SK-N-SH (cell line): ENCODE results near the gene EXOC4. TPM values are rescaled to one million over a fixed set of nuclear protein-coding genes. Genes with fewer than 3 reads are reported as not detected.

Experiments used
- CTCF ChIA-PET: fragments of 300-600, 350-600 bp; formaldehyde crosslinking; extraction: SDS; loops from one replicate; lab custom pipeline; 2021; lab: Yijun Ruan, JAX
- POLR2A ChIA-PET: fragments of 350-600 bp; sonication (Branson Sonifier 250); formaldehyde crosslinking; extraction: SDS; loops from one replicate; lab custom pipeline; 2020; ENCODE audit warnings: antibody characterized with exemption, inconsistent platforms; lab: Yijun Ruan, JAX
- DNase-seq: peaks from one replicate; pipeline ENCODE4 v3.0.0; 2012
- H2AFZ ChIP-seq: fragments of 200-600 bp; sonication (generic); 2 replicates; pipeline ENCODE4 v1.8.1; 2016; ENCODE audit warnings: antibody characterized with exemption, mild to moderate bottlenecking, low read depth
- H3F3A ChIP-seq: fragments of 200-600 bp; sonication (generic); replicated peaks from 2 replicates; pipeline ENCODE3; 2016; ENCODE audit warnings: antibody characterized with exemption, mild to moderate bottlenecking; ENCODE audit not compliant: insufficient read depth
- H3K27ac ChIP-seq, 2 experiments: fragments of 200-500 bp in 1 of 2; fragments of 200-600 bp in 1 of 2; sonication (Bioruptor generic) in 1 of 2; sonication (generic), shearing (Covaris generic) in 1 of 2; 2 replicates each; pipeline versions ENCODE4 v1.5.1 to v1.6.1; 2014 to 2016; ENCODE audit warnings: low read depth in 2 of 2, inconsistent platforms in 1 of 2, low read length in 1 of 2, mild to moderate bottlenecking in 1 of 2, mixed read lengths in 1 of 2
- H3K27me3 ChIP-seq: fragments of 200-600 bp; sonication (generic), shearing (Covaris generic); 2 replicates; pipeline ENCODE4 v1.6.1; 2016; ENCODE audit warnings: mixed run types; ENCODE audit not compliant: insufficient read depth
- H3K36me3 ChIP-seq, 2 experiments: fragments of 200-500 bp in 1 of 2; fragments of 200-600 bp in 1 of 2; sonication (Bioruptor generic) in 1 of 2; sonication (generic) in 1 of 2; replicated peaks in 1 of 2; 2 replicates each; pipeline versions ENCODE3 to v1.5.1; 2014 to 2016; ENCODE audit warnings: low read length in 1 of 2, mild to moderate bottlenecking in 1 of 2; ENCODE audit not compliant: insufficient read depth in 2 of 2, control insufficient read depth in 1 of 2
- H3K4me1 ChIP-seq, 2 experiments: fragments of 200-500 bp in 1 of 2; fragments of 200-600 bp in 1 of 2; sonication (Bioruptor generic) in 1 of 2; sonication (generic), shearing (Covaris generic) in 1 of 2; 2 replicates each; pipeline versions ENCODE4 v1.5.1 to v1.6.1; 2014 to 2016; ENCODE audit warnings: low read depth in 1 of 2, low read length in 1 of 2, mixed run types in 1 of 2; ENCODE audit not compliant: insufficient read depth in 2 of 2, control insufficient read depth in 1 of 2
- H3K4me2 ChIP-seq: fragments of 200-600 bp; sonication (generic), shearing (Covaris generic); 2 replicates; pipeline ENCODE4 v1.6.1; 2017; ENCODE audit warnings: mixed run types
- H3K4me3 ChIP-seq, 2 experiments: fragments of 200-500 bp in 1 of 2; fragments of 200-600 bp in 1 of 2; sonication (Bioruptor generic) in 1 of 2; sonication (generic), shearing (Covaris generic) in 1 of 2; 2 replicates each; pipeline versions ENCODE4 v1.5.1 to v1.8.1; 2014 to 2016; ENCODE audit warnings: low read depth in 2 of 2, inconsistent platforms in 1 of 2, low read length in 1 of 2, mild to moderate bottlenecking in 1 of 2, mixed read lengths in 1 of 2, moderate library complexity in 1 of 2
- H3K79me2 ChIP-seq: fragments of 200-600 bp; sonication (generic); 2 replicates; pipeline ENCODE4 v1.8.1; 2017; ENCODE audit warnings: mild to moderate bottlenecking; ENCODE audit not compliant: insufficient read depth
- H3K9ac ChIP-seq: fragments of 200-600 bp; sonication (generic); 2 replicates; pipeline ENCODE4 v1.6.1; 2017; ENCODE audit warnings: mixed run types
- H3K9me2 ChIP-seq: fragments of 200-600 bp; sonication (generic); 2 replicates; pipeline ENCODE4 v1.6.1; 2017; ENCODE audit warnings: mixed run types
- H3K9me3 ChIP-seq: fragments of 200-600 bp; sonication (generic); 2 replicates; pipeline ENCODE4 v1.6.1; 2017; ENCODE audit warnings: mixed run types, mild to moderate bottlenecking, moderate library complexity
- H4K20me1 ChIP-seq: fragments of 200-600 bp; sonication (generic); 2 replicates; pipeline ENCODE4 v1.6.1; 2017; ENCODE audit warnings: mild to moderate bottlenecking, mixed run types; ENCODE audit not compliant: insufficient read depth
- CHD2 ChIP-seq: fragments of 150-350 bp; IDR thresholded peaks from 2 replicates; pipeline ENCODE4 v1.6.1; 2018; ENCODE audit warnings: low read length; ENCODE audit not compliant: partially characterized antibody
- CTCF ChIP-seq: fragments of 200-600 bp; sonication (generic); IDR thresholded peaks from 2 replicates; pipeline ENCODE4 v1.6.1; 2017; ENCODE audit warnings: antibody characterized with exemption, mild to moderate bottlenecking, moderate library complexity
- EP300 ChIP-seq, 2 experiments: IDR thresholded peaks; 2 replicates each; pipeline versions ENCODE4 v1.4.0 to v1.6.1; 2012; ENCODE audit warnings: borderline replicate concordance in 1 of 2, low read depth in 1 of 2, low read length in 1 of 2
- MAX ChIP-seq: IDR thresholded peaks from 2 replicates; pipeline ENCODE4 v1.4.0; 2012; ENCODE audit warnings: low read depth
- REST ChIP-seq: IDR thresholded peaks from 2 replicates; pipeline ENCODE4 v1.6.1; 2012; ENCODE audit warnings: mild to moderate bottlenecking, low read depth, low read length, moderate library complexity
- RXRA ChIP-seq: IDR thresholded peaks from 2 replicates; pipeline ENCODE4 v1.4.0; 2012; ENCODE audit warnings: low read depth, mild to moderate bottlenecking, borderline replicate concordance
- SMC3 ChIP-seq: IDR thresholded peaks from 2 replicates; pipeline ENCODE4 v1.6.1; 2012; ENCODE audit warnings: low read depth, low read length, improper control_type of control experiment
- TAF1 ChIP-seq: IDR thresholded peaks from 2 replicates; pipeline ENCODE4 v1.6.1; 2012; ENCODE audit warnings: low read depth, mild to moderate bottlenecking, low read length, moderate library complexity, borderline replicate concordance
- TCF12 ChIP-seq: IDR thresholded peaks from 2 replicates; pipeline ENCODE4 v1.4.0; 2012
- WGBS: methylation state at CpG from one replicate; pipeline ENCODE4 v1.1.6; 2017; ENCODE audit warnings: low lambda C conversion rate; 5-methylcytosine and 5-hydroxymethylcytosine counted together
- polyA plus RNA-seq, 3 experiments: library from polyadenylated mRNA; depleted of rRNA; stranded (reverse); fragments of >200 nt; gene quantifications; 2 replicates each; pipeline ENCODE4 v1.2.3, GENCODE V29; 2012

EXOC4 gene
- polyA plus RNA-seq, 1 of the 3 experiments (the other 2 are of a cell fraction), result 37.3 TPM

- H3F3A ChIP-seq, result no peaks in the 10 kb centered on the region
- ChIA-PET POLR2A (no interaction called here), CTCF (interaction anchor here (0.7 to 6.0 kb wide), 5 partner anchors 12 to 222 kb away, joined by 3 to 80 read pairs (median 44); no protein-coding TSS in a partner anchor)
- H3K9ac ChIP-seq, result no peak overlapping the region
- peaks cover 11 to 49% of the 10 kb centered on the region in 2 experiments; a peak in 3 of 4 replicates for H3K4me1 ChIP-seq
- H3K4me2 ChIP-seq, result no peak overlapping the region
- peaks cover 0 to 16% of the 10 kb centered on the region in 2 experiments for H3K36me3 ChIP-seq
- DNase-seq, result no peak
- H3K27me3 ChIP-seq, result no peaks in the 10 kb centered on the region
- no peak overlapping the region for H3K4me3 ChIP-seq
- H3K27ac ChIP-seq, result peak overlapping the region in 1 of 2 experiments; percentile 100; a peak in 2 of 4 replicates
- WGBS, result 44% methylated on average over 2 of the region's 2 CpGs
- H2AFZ ChIP-seq, result no peak overlapping the region
- H3K9me3 ChIP-seq, result no peaks in the 10 kb centered on the region
- TF ChIP-seq EP300 (IDR thresholded peaks at IDR 0.05; ENCODE audit: borderline replicate concordance in 1 of 2, low read depth in 1 of 2, low read length in 1 of 2), result peak in 1 of 2 experiments; percentile 40; a peak in 1 of 4 replicates
- TF ChIP-seq RXRA, result no peak
- H4K20me1 ChIP-seq, result no peaks in the 10 kb centered on the region
- H3K9me2 ChIP-seq, result no peaks in the 10 kb centered on the region
- no peaks in the 10 kb centered on the region for H3K79me2 ChIP-seq
These were observed 541.6 kb downstream of the EXOC4 start for GRCh38 chr7:133794479-133794878.

GRCh38 chr7:133795068-133795665 lies 542.3 kb downstream of the EXOC4 start:
- Histone ChIP-seq H3K27ac (peak overlapping the region in 1 of 2 experiments; percentile 100; a peak in 2 of 4 replicates), H3K4me3 (no peak overlapping the region), H3K9me2 (no peaks in the 10 kb centered on the region), H3K27me3 (no peaks in the 10 kb centered on the region), H3K9me3 (no peaks in the 10 kb centered on the region), H3K4me1 (peaks cover 11 to 49% of the 10 kb centered on the region in 2 experiments; a peak in 3 of 4 replicates), H3K36me3 (peaks cover 0 to 20% of the 10 kb centered on the region in 2 experiments), H4K20me1 (no peaks in the 10 kb centered on the region), H3F3A (no peaks in the 10 kb centered on the region), H3K4me2 (no peak overlapping the region), H3K9ac (no peak overlapping the region), H2AFZ (no peak overlapping the region), H3K79me2 (no peaks in the 10 kb centered on the region)
- 100% methylated on average over 2 of the region's 2 CpGs for WGBS
- POLR2A ChIA-PET, result interaction anchor here (4.5 kb wide), 1 partner anchor 41 kb away, joined by 26 read pairs; no protein-coding TSS in a partner anchor
- CTCF ChIA-PET, result interaction anchor here (1.1 to 6.0 kb wide), 9 partner anchors 13 to 222 kb away, joined by 3 to 80 read pairs (median 44); no protein-coding TSS in a partner anchor
- TF ChIP-seq TCF12, result no peak
- TF ChIP-seq MAX, result no peak
- TF ChIP-seq SMC3, result no peak
- TF ChIP-seq CHD2, result no peak
- no peak for TF ChIP-seq TAF1
- no peak for TF ChIP-seq REST
- TF ChIP-seq CTCF, result no peak
- DNase-seq, result no peak
